Activated CD8-positive, alpha-beta memory T cell treated with anti-CD3 and anti-CD28 coated beads, Interleukin-2, amount 50 U/mL, for 24 hours (primary cell): ENCODE data around the gene ARVCF.

Source experiments
- DNase-seq: peaks from one replicate; pipeline ENCODE4 v3.0.0-alpha.2; 2020; ENCODE audit errors: extremely low read depth

ARVCF gene

GRCh38 chr22:19987394-19988306 is 29.0 kb downstream of the ARVCF start:
- no peak for DNase-seq

DNA sequence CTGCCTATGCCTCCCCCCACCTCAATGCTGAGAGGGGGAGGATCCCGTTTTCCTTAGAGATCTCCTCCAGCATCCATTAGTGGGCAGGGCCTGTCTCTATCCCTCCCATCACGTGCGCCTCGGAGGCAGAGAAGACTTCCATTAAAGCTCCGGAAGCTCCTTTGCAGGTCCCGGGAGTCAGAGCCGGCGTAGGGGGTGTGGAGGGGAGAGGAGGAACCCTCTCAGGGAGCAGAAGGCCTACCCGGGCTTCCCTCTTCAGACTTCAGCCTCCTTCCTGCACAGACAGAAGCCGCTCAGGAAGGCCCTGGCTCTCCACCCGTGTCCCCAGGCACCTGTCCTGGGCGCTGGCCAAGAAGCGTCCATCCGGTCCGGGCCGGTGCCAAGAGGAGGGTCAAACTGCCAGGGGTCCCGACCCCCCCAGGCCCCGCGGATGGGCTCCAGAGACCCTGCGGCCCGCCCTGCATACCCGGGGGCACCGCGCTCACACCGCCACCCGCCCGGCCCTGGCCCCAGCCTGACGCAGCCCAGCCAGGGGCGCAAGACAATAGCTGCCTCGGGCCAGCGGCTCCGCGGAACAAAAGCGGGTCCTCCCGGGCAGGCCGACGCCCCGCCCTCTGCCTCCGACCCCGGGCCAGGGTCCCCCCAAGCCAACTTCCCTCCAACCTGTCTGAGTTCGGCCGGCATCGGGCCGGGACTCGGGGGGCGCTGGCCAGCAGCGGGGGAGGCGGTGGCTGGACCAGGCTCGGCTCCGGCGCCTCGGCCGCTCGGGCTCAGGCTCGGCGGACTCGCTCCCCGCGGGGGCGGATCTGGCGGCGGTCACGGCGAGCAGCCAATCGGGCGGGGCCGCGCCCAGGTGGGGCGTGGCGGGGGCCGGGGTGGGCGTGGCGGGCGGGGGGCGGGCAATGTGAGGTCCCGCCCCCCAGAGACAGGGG is 29.9 kb downstream of the ARVCF start:
- no peak for DNase-seq

DNA sequence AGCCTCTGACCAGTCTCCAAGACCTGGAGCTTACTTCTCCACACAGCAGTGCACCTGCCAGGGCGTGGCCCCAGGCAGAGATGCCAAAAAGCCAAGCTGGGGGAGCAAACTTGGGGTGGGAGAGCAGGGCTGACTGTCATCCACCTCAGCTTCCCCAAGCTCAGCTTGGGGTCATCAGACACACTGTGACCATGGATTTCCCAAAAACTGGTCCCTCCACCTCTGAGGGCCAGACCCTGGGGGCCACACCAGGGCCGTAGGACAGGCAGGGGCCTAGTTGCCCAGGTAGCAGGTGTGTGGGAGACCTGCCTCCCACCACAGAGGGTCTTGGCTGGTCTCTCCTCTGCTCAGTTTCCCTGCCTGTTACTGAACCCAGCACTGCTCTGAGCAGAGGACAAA is 30.6 kb downstream of the ARVCF start:
- DNase-seq: no peak

GRCh38 chr22:19984851-19985811 is 31.5 kb downstream of the ARVCF start:
- no peak for DNase-seq

DNA sequence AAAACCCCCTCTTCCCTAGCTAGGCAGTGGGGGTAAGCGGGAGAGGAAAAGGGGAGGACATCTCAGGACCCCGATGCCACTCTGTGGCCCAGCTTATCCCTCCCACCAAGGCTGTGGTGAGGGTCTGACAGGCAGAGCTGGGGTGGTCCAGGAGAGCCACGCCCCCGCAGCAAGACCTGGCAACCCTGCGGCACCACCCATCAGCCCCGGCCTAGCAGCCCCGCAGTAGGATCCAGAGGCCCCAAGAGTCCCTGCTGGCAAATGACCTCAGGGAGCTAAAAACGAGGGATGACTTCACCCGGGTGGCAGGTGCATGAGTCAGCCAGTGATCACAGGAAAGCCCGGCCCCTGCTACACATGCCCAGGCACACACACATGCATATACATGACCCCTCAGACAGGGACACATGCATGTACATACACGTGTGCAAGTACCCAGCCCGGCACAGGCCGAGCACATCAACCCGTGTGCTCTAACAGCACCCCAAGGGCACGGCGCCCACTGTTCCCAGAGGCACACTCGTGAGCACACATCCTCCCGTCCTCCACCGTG is 32.3 kb downstream of the ARVCF start:
- DNase-seq: no peak

- no peak for DNase-seq
Measured at GRCh38 chr22:19983741-19984140, 32.9 kb downstream of the ARVCF start.

GRCh38 chr22:19982991-19983578 is 33.5 kb downstream of the ARVCF start:
- no peak for DNase-seq

DNA sequence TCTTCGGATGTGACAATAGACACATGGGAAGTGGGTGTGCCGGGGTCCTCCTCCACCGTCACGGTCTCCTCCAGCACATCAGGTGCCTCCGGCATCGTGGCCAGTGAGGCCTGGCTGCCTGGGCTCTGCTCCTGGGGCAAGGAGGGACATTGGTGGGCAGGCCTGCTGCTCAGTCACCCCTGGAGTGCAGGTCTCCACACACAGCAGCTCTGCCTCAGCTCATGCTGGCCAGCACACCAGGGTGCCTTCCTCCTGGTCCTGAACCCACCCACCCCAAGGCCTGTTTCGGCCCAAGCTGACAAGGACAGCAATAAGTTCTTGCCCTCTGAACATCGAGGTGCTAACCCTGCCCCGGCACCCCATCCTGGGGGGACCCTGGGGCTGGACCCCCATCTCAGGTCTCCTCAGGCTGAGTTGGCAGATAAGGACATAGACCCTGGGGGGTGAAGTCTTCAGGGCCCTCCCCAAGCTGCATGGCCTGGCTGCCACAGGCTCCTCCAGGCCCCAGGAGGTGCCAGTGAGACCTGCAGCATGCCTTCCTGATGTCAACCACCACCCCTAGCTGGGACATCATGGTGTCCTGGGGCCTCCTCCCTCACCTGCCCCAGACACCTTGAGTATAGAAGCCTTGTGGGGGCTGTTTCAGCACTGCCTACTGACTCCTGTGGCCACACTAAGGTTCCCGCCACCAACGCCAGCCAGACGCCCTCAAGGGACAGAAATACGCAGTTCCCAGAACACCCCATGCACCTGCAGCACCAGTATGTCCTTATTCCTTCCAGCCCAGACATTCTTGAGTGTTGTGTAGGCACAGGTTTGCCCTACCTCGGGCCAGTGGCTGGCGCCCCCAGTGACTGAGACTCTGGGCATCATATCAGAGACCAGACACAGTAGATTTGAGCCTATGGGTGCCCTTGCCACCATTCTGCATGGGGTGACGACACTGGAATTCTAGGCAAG is 34.4 kb downstream of the ARVCF start:
- no peak for DNase-seq

DNA sequence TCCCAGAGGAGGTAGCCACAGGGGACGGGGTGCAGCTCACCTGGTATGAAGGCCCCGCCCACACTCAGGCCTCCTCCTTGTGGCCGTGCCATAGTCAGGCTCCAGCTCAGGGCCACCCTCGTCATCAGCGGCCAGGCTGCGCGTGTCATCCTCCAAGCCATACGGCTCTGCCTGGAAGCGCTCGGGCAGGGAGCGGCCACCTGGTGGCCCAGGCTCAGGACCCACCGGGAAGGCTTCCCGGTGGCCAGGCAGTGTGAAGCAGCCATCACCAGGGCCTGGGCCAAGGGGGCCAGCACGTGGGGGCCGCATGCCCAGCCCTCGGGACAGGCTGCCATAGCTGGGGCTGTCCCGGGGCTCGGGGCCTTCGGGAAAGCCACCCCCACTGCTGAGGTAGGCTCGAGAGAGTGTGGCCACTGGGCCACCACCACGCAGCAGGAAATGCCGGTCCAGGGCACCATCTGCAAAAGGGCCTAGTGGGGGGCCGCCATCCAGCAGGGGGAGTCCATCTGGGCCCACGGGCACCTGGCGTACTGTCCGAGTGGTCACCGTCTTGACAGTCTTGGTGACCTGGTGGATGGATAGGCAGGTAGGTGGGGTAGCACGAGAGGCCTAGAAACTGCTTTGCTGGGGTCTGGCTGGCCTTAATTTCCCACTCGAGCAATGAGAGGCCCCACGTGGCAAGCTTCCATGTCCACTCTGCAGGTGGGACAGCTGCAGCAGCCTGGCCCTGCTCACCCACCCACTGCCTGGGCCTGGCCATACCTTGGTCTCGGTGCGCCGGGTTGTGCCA is 35.3 kb downstream of the ARVCF start:
- DNase-seq: no peak

- DNase-seq: no peak
Measured at GRCh38 chr22:19980766-19981165, 35.9 kb downstream of the ARVCF start.

GRCh38 chr22:19979712-19980493 is 36.7 kb downstream of the ARVCF start:
- no peak for DNase-seq

GRCh38 chr22:19978748-19979147 is 37.9 kb downstream of the ARVCF start:
- DNase-seq: no peak

- DNase-seq: no peak
Measured at GRCh38 chr22:19977296-19978243, 39.1 kb downstream of the ARVCF start.

- DNase-seq: no peak
Measured at GRCh38 chr22:19976671-19977070, 40.0 kb downstream of the ARVCF start.

DNA sequence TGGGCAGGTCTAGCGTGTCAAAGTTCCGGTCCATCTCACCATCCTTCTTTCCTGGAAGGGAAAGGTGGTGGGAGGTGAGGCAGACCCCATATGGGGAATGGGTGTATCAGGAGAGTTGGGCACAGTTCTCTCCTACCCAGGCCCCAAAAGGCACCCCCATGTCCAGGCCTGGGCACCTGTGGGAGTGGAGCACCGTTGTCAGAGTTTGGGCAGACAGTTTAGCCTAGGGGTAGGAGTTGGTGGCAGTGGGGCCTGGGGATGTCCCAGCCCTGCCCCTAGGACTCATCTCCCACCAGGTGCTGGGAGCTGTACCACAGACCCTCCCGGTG is 41.0 kb downstream of the ARVCF start:
- no peak for DNase-seq

- no peak for DNase-seq
Measured at GRCh38 chr22:19974935-19975706, 41.5 kb downstream of the ARVCF start.
